SU-DHL-6 (cell line): ENCODE measurements around the gene ACAP1.
A peak's percentile ranks its signal among the peaks of the same experiment; 100 is the strongest.

Experiments
- H2AFZ ChIP-seq: fragments of 200-600 bp; sonication (generic); 2 replicates; pipeline ENCODE4 v1.6.1; 2014; ENCODE audit warnings: low read depth, mild to moderate bottlenecking, moderate library complexity, mixed read lengths, antibody characterized with exemption, low read length; ENCODE audit not compliant: severe bottlenecking
- H3F3A ChIP-seq: fragments of 200-600 bp; shearing (Covaris generic); 2 replicates; pipeline ENCODE4 v1.6.0; 2016; ENCODE audit warnings: antibody characterized with exemption, mild to moderate bottlenecking; ENCODE audit not compliant: insufficient read depth
- H3K27ac ChIP-seq: fragments of 200-600 bp; sonication (generic); 2 replicates; pipeline ENCODE4 v1.5.1; 2016; ENCODE audit warnings: low read depth, mild to moderate bottlenecking, low read length, moderate library complexity, mixed read lengths
- H3K27me3 ChIP-seq: fragments of 200-600 bp; sonication (generic), shearing (Covaris generic); 2 replicates; pipeline ENCODE4 v1.6.0; 2014; ENCODE audit warnings: mild to moderate bottlenecking, low read length
- H3K36me3 ChIP-seq: fragments of 200-600 bp; sonication (generic); 2 replicates; pipeline ENCODE4 v1.6.1; 2014; ENCODE audit warnings: mild to moderate bottlenecking, low read length, mixed read lengths
- H3K4me2 ChIP-seq: fragments of 300-600, 200-600 bp; shearing (Covaris generic), sonication (generic); 2 replicates; pipeline ENCODE4 v1.6.0; 2014; ENCODE audit warnings: low read length, low read depth, mild to moderate bottlenecking; ENCODE audit not compliant: poor library complexity, severe bottlenecking
- H3K4me3 ChIP-seq: fragments of 200-600 bp; sonication (generic); 2 replicates; pipeline ENCODE4 v1.5.1; 2014; ENCODE audit warnings: antibody characterized with exemption, low read length, mild to moderate bottlenecking, mixed read lengths; ENCODE audit not compliant: insufficient read depth, poor library complexity, severe bottlenecking
- H3K79me2 ChIP-seq: fragments of 200-600 bp; sonication (generic); 2 replicates; pipeline ENCODE4 v1.6.1; 2014; ENCODE audit warnings: mild to moderate bottlenecking, low read length, moderate library complexity; ENCODE audit not compliant: insufficient read depth
- H3K9ac ChIP-seq: fragments of 200-600 bp; sonication (generic); 2 replicates; pipeline ENCODE4 v1.7.0; 2014; ENCODE audit warnings: mild to moderate bottlenecking, low read length
- H3K9me2 ChIP-seq: fragments of 200-600 bp; sonication (generic); replicated peaks from 2 replicates; pipeline ENCODE4 v1.6.1; 2014; ENCODE audit warnings: low read length; ENCODE audit not compliant: insufficient read depth
- H3K9me3 ChIP-seq: fragments of 200-600 bp; sonication (generic); 2 replicates; pipeline ENCODE4 v1.6.1; 2014; ENCODE audit warnings: low read length, mixed read lengths; ENCODE audit not compliant: insufficient read depth
- H4K20me1 ChIP-seq: fragments of 200-600 bp; sonication (generic); 2 replicates; pipeline ENCODE4 v1.6.1; 2014; ENCODE audit warnings: low read depth, mild to moderate bottlenecking, antibody characterized with exemption, low read length, moderate library complexity, mixed read lengths
- CTCF ChIP-seq: fragments of 200-600 bp; sonication (generic); IDR thresholded peaks from one replicate; pipeline ENCODE4 v1.5.1; 2017; ENCODE audit warnings: antibody characterized with exemption, mild to moderate bottlenecking, low read length, moderate library complexity; ENCODE audit not compliant: insufficient read depth, poor library complexity, severe bottlenecking
- EZH2phosphoT487 ChIP-seq: fragments of 200-600 bp; sonication (generic), shearing (Covaris generic); conservative IDR thresholded peaks from 2 replicates; pipeline ENCODE4 v1.6.1; 2018; ENCODE audit warnings: mild to moderate bottlenecking, antibody characterized with exemption, low read length, moderate library complexity, mixed read lengths

Gene ACAP1

GRCh38 chr17:7315570-7316235 is 20.6 kb upstream of the ACAP1 start:
- H3K9me2 ChIP-seq: no peaks in the 10 kb centered on the region
- H3K4me2 ChIP-seq: peak overlapping the region; percentile 81
- TF ChIP-seq EZH2phosphoT487 (no peak), CTCF (no peak)
- H3K9ac ChIP-seq: peak overlapping the region; percentile 83
- peak overlapping the region; percentile 89 for H3K4me3 ChIP-seq
- peaks cover 3% of the 10 kb centered on the region for H3K36me3 ChIP-seq
- peaks cover 33% of the 10 kb centered on the region for H3F3A ChIP-seq
- H3K9me3 ChIP-seq: no peaks in the 10 kb centered on the region
- peaks cover 3% of the 10 kb centered on the region; the same call in 1 of the 2 replicates for H4K20me1 ChIP-seq
- H2AFZ ChIP-seq: peak overlapping the region; percentile 59
- peak overlapping the region; percentile 75 for H3K27ac ChIP-seq
- peaks cover 11% of the 10 kb centered on the region for H3K79me2 ChIP-seq
- no peaks in the 10 kb centered on the region for H3K27me3 ChIP-seq

GRCh38 chr17:7317161-7317803 is 19.0 kb upstream of the ACAP1 start:
- H3K9me3 ChIP-seq: no peaks in the 10 kb centered on the region
- H3F3A ChIP-seq: peaks cover 22% of the 10 kb centered on the region
- H3K79me2 ChIP-seq: peaks cover 6% of the 10 kb centered on the region
- no peak for TF ChIP-seq CTCF
- no peak for TF ChIP-seq EZH2phosphoT487
- no peak overlapping the region for H3K27ac ChIP-seq
- no peak overlapping the region for H3K9ac ChIP-seq
- no peaks in the 10 kb centered on the region for H3K36me3 ChIP-seq
- H3K4me2 ChIP-seq: no peak overlapping the region
- no peak overlapping the region for H3K4me3 ChIP-seq
- H4K20me1 ChIP-seq: no peaks in the 10 kb centered on the region
- no peak overlapping the region for H2AFZ ChIP-seq
- no peaks in the 10 kb centered on the region for H3K9me2 ChIP-seq
- no peaks in the 10 kb centered on the region for H3K27me3 ChIP-seq

GRCh38 chr17:7318121-7318860 is 18.0 kb upstream of the ACAP1 start:
- no peak overlapping the region for H3K9ac ChIP-seq
- H3F3A ChIP-seq: peaks cover 12% of the 10 kb centered on the region
- H2AFZ ChIP-seq: no peak overlapping the region
- no peaks in the 10 kb centered on the region for H3K27me3 ChIP-seq
- peaks cover 6% of the 10 kb centered on the region for H3K79me2 ChIP-seq
- no peaks in the 10 kb centered on the region for H3K9me2 ChIP-seq
- H3K4me2 ChIP-seq: no peak overlapping the region
- no peak overlapping the region for H3K4me3 ChIP-seq
- no peaks in the 10 kb centered on the region for H4K20me1 ChIP-seq
- H3K27ac ChIP-seq: no peak overlapping the region
- H3K9me3 ChIP-seq: no peaks in the 10 kb centered on the region
- TF ChIP-seq CTCF (no peak), EZH2phosphoT487 (no peak)
- H3K36me3 ChIP-seq: no peaks in the 10 kb centered on the region
